Activated CD8-positive, alpha-beta T cell treated with anti-CD3 and anti-CD28 coated beads, Interleukin-2, amount 10 ng/mL, durations not matched to agents 7 days and 5 days (primary cell): ENCODE measurements around the gene FMN1. TPM values are rescaled to one million over a fixed set of nuclear protein-coding genes. Genes with fewer than 3 reads are reported as not detected.

ENCODE experiments used
- ATAC-seq: fragments of 150-1000 bp; cut with Tn5 transposase; one replicate; pipeline ENCODE4 v1.10.0; 2021; ENCODE audit warnings: moderate library complexity
- CTCF ChIA-PET: fragments of 350-600 bp; sonication (Branson Sonifier 250); formaldehyde crosslinking; loops from one replicate; lab custom pipeline; 2021; ENCODE audit warnings: antibody characterized with exemption; lab: Charles Lee
- POLR2A ChIA-PET: fragments of 350-600 bp; sonication (Branson Sonifier 250); formaldehyde crosslinking; loops from one replicate; lab custom pipeline; 2021; ENCODE audit warnings: antibody characterized with exemption; lab: Charles Lee
- DNase-seq: peaks from one replicate; pipeline ENCODE4 v3.0.0-alpha.2; 2020
- H3K27ac Mint-ChIP-seq: one replicate; pipeline ENCODE4 v1.8.0; 2021; ENCODE audit warnings: mild to moderate bottlenecking, mixed read lengths
- H3K27me3 Mint-ChIP-seq: one replicate; pipeline ENCODE4 v1.8.0; 2021; ENCODE audit warnings: low read depth, mixed read lengths
- H3K36me3 Mint-ChIP-seq: one replicate; pipeline ENCODE4 v1.8.0; 2021; ENCODE audit warnings: low read depth, mixed read lengths
- H3K4me1 Mint-ChIP-seq: one replicate; pipeline ENCODE4 v1.8.0; 2021; ENCODE audit warnings: low read depth, mixed read lengths
- H3K4me3 Mint-ChIP-seq: one replicate; pipeline ENCODE4 v1.8.0; 2021; ENCODE audit warnings: mild to moderate bottlenecking, mixed read lengths
- H3K9me3 Mint-ChIP-seq: one replicate; pipeline ENCODE4 v1.8.0; 2022; ENCODE audit warnings: mixed read lengths; ENCODE audit not compliant: insufficient read depth
- total RNA-seq, 2 experiments: library from RNA; stranded (reverse); gene quantifications; one replicate each; pipeline ENCODE4 v1.2.3, GENCODE V29; 2021

FMN1 gene
- total RNA-seq, 2 experiments from 2014 or later: 0.05 TPM; not detected in 1

- ChIA-PET CTCF (no interaction called here), POLR2A (no interaction called here)
- Mint-ChIP-seq H3K4me3 (no peak overlapping the region), H3K36me3 (no peaks in the 10 kb centered on the region), H3K9me3 (no peaks in the 10 kb centered on the region), H3K4me1 (no peaks in the 10 kb centered on the region), H3K27me3 (peaks cover 14% of the 10 kb centered on the region), H3K27ac (no peak overlapping the region)
- ATAC-seq: no peak
- no peak for DNase-seq
These were observed 24.9 kb downstream of the FMN1 start for GRCh38 chr15:33169625-33170024.

GRCh38 chr15:33168444-33168843 lies 26.1 kb downstream of the FMN1 start:
- ATAC-seq (no peak), DNase-seq (no peak)
- Mint-ChIP-seq H3K4me1 (no peaks in the 10 kb centered on the region), H3K9me3 (no peaks in the 10 kb centered on the region), H3K27ac (no peak overlapping the region), H3K4me3 (no peak overlapping the region), H3K27me3 (peaks cover 14% of the 10 kb centered on the region), H3K36me3 (no peaks in the 10 kb centered on the region)
- ChIA-PET CTCF (no interaction called here), POLR2A (no interaction called here)

DNA sequence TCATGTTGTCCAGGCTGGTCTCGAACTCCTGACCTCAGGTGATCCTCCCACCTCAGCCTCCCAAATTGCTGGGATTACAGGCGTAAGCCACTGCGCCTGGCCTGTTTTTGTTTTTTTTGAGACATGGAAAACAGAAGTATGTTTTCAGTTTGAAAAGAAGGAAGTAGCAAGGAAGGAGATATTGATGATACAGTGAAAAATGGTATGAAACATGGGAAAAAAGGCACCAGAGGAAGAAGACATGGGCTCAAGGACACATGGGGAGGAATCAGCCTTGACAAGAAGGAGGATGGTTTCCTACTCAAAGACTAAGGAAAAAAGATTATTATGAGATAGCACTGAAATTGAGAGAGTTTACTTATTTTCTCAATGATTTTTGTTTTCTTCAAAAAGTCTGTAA lies 30.7 kb downstream of the FMN1 start:
- DNase-seq (no peak), ATAC-seq (no peak)
- Mint-ChIP-seq H3K9me3 (no peaks in the 10 kb centered on the region), H3K36me3 (no peaks in the 10 kb centered on the region), H3K27ac (no peak overlapping the region), H3K27me3 (peaks cover 5% of the 10 kb centered on the region), H3K4me3 (no peak overlapping the region), H3K4me1 (no peaks in the 10 kb centered on the region)
- POLR2A ChIA-PET: no interaction called here
- CTCF ChIA-PET: no interaction called here

DNA sequence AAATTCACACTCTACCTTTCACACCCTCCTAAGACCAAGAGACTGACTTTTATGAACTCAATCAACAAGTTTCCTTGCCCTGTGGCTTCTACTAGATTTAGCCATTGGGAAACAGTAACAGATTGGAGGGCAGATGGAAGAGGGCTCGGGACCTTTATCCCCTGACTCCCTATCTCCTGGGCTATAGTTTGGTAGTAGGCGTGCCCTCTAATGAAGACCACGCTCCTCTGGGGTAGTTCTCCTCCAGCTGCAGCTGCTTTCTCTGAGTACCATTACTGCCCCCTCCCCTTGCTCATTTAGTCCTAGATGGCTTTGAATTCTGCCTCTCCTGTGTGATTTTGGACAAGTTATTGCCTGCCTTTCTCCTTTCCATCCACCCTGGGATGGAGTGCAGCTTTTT lies 33.3 kb downstream of the FMN1 start:
- Mint-ChIP-seq H3K4me1 (no peaks in the 10 kb centered on the region), H3K9me3 (no peaks in the 10 kb centered on the region), H3K27ac (no peak overlapping the region), H3K4me3 (no peak overlapping the region), H3K36me3 (no peaks in the 10 kb centered on the region), H3K27me3 (peaks cover 6% of the 10 kb centered on the region)
- ChIA-PET POLR2A (no interaction called here), CTCF (no interaction called here)
- DNase-seq (no peak), ATAC-seq (no peak)

- POLR2A ChIA-PET: no interaction called here
- H3K4me3 Mint-ChIP-seq: no peak overlapping the region
- no peaks in the 10 kb centered on the region for H3K4me1 Mint-ChIP-seq
- no peak overlapping the region for H3K27ac Mint-ChIP-seq
- no peaks in the 10 kb centered on the region for H3K36me3 Mint-ChIP-seq
- no peaks in the 10 kb centered on the region for H3K9me3 Mint-ChIP-seq
- no peak for DNase-seq
- peaks cover 6% of the 10 kb centered on the region for H3K27me3 Mint-ChIP-seq
- no peak for ATAC-seq
- CTCF ChIA-PET: no interaction called here
These were observed 33.8 kb downstream of the FMN1 start for GRCh38 chr15:33160581-33161165.

DNA sequence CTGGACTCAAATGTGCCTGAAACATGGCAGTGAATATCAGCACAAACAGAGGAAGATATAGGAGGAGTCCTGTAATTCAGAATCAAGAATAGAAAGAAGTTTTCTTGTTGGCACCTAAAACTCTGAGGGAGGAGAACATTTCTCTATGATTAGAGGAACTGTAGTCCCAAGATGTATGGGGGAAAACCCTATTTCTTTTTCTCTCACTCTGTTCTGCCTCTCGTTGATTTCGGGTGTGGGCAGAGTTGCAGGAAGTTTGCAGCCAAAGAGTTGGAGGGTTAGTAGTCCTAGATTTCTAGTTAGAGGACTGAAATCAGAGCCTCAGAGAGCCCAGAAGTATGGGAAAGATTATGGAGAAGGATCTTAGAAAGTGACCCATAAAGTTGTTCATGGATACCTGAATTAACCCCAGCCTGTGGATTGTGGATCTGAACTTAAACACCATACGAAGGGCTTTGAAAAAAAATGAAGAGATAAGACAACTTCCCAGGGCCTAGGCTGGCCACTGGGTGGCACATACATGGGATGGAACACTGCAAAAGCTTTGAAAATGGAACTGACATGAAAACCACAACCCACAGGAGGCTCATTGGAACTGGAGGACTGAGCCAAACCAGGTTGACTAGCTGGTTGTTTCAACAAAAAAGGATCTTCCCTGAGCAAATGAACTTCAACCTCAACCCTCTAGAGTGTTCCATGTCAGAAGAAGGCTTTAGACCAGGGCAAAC lies 34.6 kb downstream of the FMN1 start:
- ATAC-seq (no peak), DNase-seq (no peak)
- Mint-ChIP-seq H3K4me3 (no peak overlapping the region), H3K27me3 (peaks cover 11% of the 10 kb centered on the region), H3K4me1 (peaks cover 2% of the 10 kb centered on the region), H3K9me3 (no peaks in the 10 kb centered on the region), H3K27ac (no peak overlapping the region), H3K36me3 (no peaks in the 10 kb centered on the region)
- CTCF ChIA-PET: no interaction called here
- POLR2A ChIA-PET: no interaction called here

DNA sequence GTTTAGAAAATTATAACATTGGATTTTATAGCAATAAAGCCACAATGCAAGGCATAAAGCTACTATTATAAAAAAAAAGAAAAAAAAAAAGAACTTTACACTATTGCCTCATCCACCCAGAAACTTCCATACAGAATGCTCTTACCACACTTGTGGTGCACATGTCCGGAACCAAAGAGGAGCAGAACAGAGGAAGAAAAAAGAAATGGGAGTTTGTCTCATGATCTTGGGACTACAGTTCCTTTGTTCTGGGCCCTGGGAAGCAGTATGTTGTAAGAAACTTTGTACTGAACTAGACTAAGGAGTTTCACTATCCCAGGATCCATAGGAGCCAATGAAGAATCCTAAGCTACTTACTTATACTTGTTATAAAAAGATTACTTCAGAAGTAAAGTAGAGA lies 36.1 kb downstream of the FMN1 start:
- Mint-ChIP-seq H3K4me3 (no peak overlapping the region), H3K27ac (no peak overlapping the region), H3K36me3 (no peaks in the 10 kb centered on the region), H3K9me3 (no peaks in the 10 kb centered on the region), H3K27me3 (peaks cover 10% of the 10 kb centered on the region), H3K4me1 (peaks cover 10% of the 10 kb centered on the region)
- CTCF ChIA-PET: interaction anchor here (1.1 kb wide), 1 partner anchor 43 kb away, joined by 3 read pairs; no protein-coding TSS in a partner anchor
- DNase-seq (no peak), ATAC-seq (no peak)
- POLR2A ChIA-PET: no interaction called here

DNA sequence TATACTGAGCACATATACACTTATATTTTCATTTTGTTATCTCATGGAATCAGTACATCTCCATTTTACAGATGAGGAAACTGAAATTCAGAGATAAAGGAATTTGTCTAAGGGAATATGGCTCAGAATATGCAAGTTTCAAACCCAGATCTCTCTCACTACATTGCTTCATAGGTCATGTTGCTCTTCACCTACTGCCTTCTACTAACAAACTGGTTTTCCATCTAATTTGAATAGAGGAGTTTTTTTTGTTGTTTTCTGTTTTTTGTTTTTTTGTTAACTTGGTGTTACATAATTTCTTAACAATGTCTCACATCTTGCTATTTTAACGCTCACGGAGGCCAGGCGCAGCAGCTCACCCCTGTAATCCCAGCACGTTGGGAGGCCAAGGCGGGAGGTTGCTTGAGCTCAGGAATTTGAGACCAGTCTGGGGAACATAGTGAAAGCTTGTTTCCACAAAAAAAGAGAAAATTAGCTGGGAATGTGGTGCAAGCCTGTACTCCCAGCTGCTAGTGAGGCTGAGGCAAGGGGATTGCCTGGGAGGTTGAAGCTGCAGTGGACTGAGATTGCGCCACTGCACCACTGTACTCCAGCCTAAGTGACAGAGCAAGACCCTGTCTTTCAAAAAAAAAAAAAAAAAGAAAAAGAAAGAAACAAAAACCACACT lies 37.0 kb downstream of the FMN1 start:
- no peak for DNase-seq
- ChIA-PET POLR2A (no interaction called here), CTCF (interaction anchor here (1.1 kb wide), 1 partner anchor 44 kb away, joined by 3 read pairs; no protein-coding TSS in a partner anchor)
- Mint-ChIP-seq H3K27me3 (peaks cover 10% of the 10 kb centered on the region), H3K9me3 (no peaks in the 10 kb centered on the region), H3K27ac (no peak overlapping the region), H3K4me3 (no peak overlapping the region), H3K4me1 (peaks cover 12% of the 10 kb centered on the region), H3K36me3 (no peaks in the 10 kb centered on the region)
- ATAC-seq: no peak

DNA sequence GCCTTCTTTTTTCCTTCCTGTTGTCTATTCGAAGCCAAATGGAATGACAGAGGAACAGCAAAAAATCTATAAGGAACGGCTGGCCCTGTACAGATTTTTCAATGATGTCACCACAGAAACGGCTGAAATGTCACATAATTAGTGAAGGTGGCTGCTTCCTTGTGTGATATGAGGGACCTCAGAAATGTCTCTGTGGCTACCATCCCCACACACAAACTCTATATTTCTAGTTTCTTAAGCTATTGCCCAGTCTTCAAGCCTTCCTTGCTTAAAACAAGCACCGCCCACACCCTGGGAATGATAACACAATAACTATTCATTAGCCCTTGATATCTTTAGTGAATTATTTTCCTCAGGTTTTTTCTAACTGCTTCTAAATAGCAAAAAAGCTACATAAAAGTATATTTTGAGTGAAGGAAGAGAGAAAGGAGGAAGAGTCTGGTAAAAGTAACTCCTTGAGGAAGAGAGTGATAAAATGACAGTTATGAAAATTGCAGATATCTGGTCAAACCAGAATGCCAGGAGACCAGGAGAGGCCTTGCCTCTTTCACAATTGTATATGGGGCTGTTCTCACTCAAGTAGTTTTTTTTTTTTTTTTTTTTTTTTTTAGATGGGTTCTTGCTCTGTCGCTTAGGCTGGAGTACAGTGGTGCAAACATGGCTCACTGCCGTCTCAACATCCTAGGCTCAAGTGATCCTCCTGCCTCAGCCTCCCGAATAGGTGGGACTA lies 38.7 kb downstream of the FMN1 start:
- H3K36me3 Mint-ChIP-seq: no peaks in the 10 kb centered on the region
- POLR2A ChIA-PET: no interaction called here
- CTCF ChIA-PET: no interaction called here

DNA sequence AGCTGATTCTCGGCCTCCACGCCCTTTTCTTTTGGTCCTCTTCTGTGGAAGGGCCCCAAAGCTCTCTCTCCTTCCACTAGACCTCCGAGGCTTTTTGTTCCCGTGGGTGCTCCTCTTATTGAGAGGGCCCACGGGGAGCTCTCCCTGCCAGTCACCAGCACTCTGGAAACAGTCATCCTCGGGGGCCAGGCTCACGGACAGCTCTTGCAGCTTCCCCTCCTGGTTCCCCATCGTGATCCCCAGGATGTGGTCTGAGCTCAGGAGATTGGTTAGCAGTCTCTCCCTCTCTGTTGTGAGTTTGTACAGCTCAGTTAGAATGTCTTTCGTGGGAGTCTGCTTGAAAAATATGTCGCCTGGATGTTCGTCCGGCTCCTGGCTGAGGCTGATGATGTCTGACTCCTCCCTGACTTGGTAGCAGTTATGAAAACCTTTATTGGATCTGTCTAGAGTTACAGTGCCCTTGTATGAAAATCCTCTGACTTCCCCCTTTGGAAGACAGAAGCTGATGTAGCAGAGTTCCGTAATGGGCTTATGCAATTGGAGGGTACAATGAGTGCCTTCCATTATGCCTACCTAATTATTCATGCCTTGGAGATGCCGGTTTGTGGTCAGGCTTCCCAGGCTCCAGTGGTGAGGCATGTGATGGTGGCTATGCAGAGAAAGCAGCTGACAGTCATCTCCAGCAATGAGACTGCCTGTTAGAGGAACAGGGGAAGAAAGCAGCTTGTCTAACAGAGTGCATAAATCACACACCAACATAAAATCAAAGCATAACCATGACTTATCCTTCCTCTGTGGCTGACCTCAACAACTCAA lies 40.0 kb downstream of the FMN1 start:
- Mint-ChIP-seq H3K27ac (no peak overlapping the region), H3K4me1 (peaks cover 17% of the 10 kb centered on the region), H3K9me3 (no peaks in the 10 kb centered on the region), H3K36me3 (no peaks in the 10 kb centered on the region), H3K27me3 (peaks cover 17% of the 10 kb centered on the region), H3K4me3 (no peak overlapping the region)
- DNase-seq (no peak), ATAC-seq (no peak)
- POLR2A ChIA-PET: no interaction called here
- CTCF ChIA-PET: no interaction called here

More for the DNA sequence above, 38.7 kb downstream of the FMN1 start:
- H3K27ac Mint-ChIP-seq: no peak overlapping the region
- DNase-seq (no peak), ATAC-seq (no peak)
- no peaks in the 10 kb centered on the region for H3K9me3 Mint-ChIP-seq
- H3K4me1 Mint-ChIP-seq: peaks cover 17% of the 10 kb centered on the region
- H3K27me3 Mint-ChIP-seq: peaks cover 16% of the 10 kb centered on the region
- no peak overlapping the region for H3K4me3 Mint-ChIP-seq

GRCh38 chr15:33153548-33153947 lies 41.0 kb downstream of the FMN1 start:
- POLR2A ChIA-PET: no interaction called here
- Mint-ChIP-seq H3K9me3 (no peaks in the 10 kb centered on the region), H3K36me3 (no peaks in the 10 kb centered on the region), H3K4me3 (no peak overlapping the region), H3K27ac (no peak overlapping the region), H3K4me1 (peaks cover 21% of the 10 kb centered on the region), H3K27me3 (peaks cover 17% of the 10 kb centered on the region)
- DNase-seq: no peak
- no peak for ATAC-seq
- CTCF ChIA-PET: no interaction called here
